K562 (cell line): ENCODE results near the gene KAT6B.

Experiments
- E4F1 ChIP-seq: fragments of 250-450 bp; sonication (Bioruptor Pico); IDR thresholded peaks from 2 replicates; pipeline ENCODE4 v1.5.0; 2021; ENCODE audit warnings: mild to moderate bottlenecking, borderline replicate concordance
- EP300 ChIP-seq: IDR thresholded peaks from 2 replicates; pipeline ENCODE4 v1.6.1; 2012; ENCODE audit warnings: low read length, improper control_type of control experiment
- GATAD2B ChIP-seq: fragments of 450-650 bp; IDR thresholded peaks from 2 replicates; pipeline ENCODE4 v1.6.1; 2017; ENCODE audit warnings: mild to moderate bottlenecking, borderline replicate concordance
- GTF2F1 ChIP-seq: IDR thresholded peaks from 2 replicates; pipeline ENCODE4 v1.6.1; 2011; ENCODE audit warnings: low read depth, low read length, improper control_type of control experiment
- NCOR1 ChIP-seq: fragments of 450-650 bp; IDR thresholded peaks from 2 replicates; pipeline ENCODE4 v1.6.1; 2016; ENCODE audit warnings: mild to moderate bottlenecking, moderate library complexity
- NR2C2 ChIP-seq, 2 experiments: fragments of 200-800 bp in 1 of 2; sonication (Bioruptor generic) in 1 of 2; sonication (generic) in 1 of 2; formaldehyde crosslinking in 1 of 2; IDR thresholded peaks; 2 replicates each; pipeline versions ENCODE4 v1.6.1 to v1.8.0; 2016 to 2022; ENCODE audit warnings: mild to moderate bottlenecking in 1 of 2, missing compliant biosample characterization in 1 of 2, missing genetic modification characterization in 1 of 2, missing genetic modification reagents in 1 of 2
- NR3C1 ChIP-seq: sonication (generic); formaldehyde crosslinking; IDR thresholded peaks from 2 replicates; pipeline ENCODE4 v1.8.1; 2022; ENCODE audit warnings: missing genetic modification reagents
- PML ChIP-seq: IDR thresholded peaks from 2 replicates; pipeline ENCODE4 v1.6.1; 2012; ENCODE audit warnings: low read length, inconsistent platforms
- RFX5 ChIP-seq: IDR thresholded peaks from 2 replicates; pipeline ENCODE4 v1.6.1; 2011; ENCODE audit warnings: low read depth, mild to moderate bottlenecking, improper control_type of control experiment, low read length
- TAF1 ChIP-seq: IDR thresholded peaks from 2 replicates; pipeline ENCODE4 v1.6.1; 2011; ENCODE audit warnings: mild to moderate bottlenecking, low read length, moderate library complexity; ENCODE audit not compliant: insufficient read depth, control insufficient read depth, severe bottlenecking; ENCODE audit errors: extremely low read depth
- TRIM25 ChIP-seq: fragments of 450-650 bp; IDR thresholded peaks from 2 replicates; pipeline ENCODE4 v1.7.0; 2016; ENCODE audit warnings: borderline replicate concordance
- ZNF384 ChIP-seq: IDR thresholded peaks from 2 replicates; pipeline ENCODE4 v1.6.1; 2012; ENCODE audit warnings: low read depth, low read length, improper control_type of control experiment
- TF ChIP-seq, protein P1 (sequence below): fragments of 450-650 bp; formaldehyde crosslinking; IDR thresholded peaks from 2 replicates; pipeline ENCODE4 v1.4.0; 2022; ENCODE audit warnings: missing genetic modification characterization
- TF ChIP-seq, protein P2 (sequence below): IDR thresholded peaks from 3 replicates; pipeline ENCODE4 v1.6.1; 2011; ENCODE audit warnings: borderline replicate concordance, mild to moderate bottlenecking, moderate library complexity; ENCODE audit not compliant: insufficient read length; ENCODE audit errors: extremely low read depth

DNA sequence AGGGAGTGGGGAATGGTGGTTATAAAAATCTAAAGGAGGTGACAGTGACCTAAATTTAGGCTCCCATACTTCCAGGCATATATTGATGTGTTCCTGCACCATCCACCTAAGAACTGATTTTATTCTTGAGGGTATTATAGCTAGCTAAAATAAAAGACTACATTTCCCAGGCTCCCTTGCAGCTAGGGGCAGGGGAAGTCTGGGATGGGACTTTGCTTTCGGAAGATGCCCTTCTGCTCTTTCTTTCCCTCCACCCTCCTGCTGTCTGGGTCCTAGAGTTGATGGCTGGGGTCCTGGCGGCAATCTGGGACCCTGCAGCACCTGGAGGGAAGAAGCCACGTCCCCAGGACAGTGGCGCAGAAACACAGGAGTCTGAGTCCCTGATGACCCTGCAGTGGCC, 231.3 kb downstream of the KAT6B start:
- TF ChIP-seq NR3C1: no peak
- TF ChIP-seq GTF2F1: no peak
- no peak for TF ChIP-seq NR2C2 (CRISPR knock-in tag; IDR thresholded peaks at IDR 0.05)
- TF ChIP-seq NR2C2 (tag; IDR thresholded peaks at IDR 0.05): no peak
- no peak for TF ChIP-seq RFX5
- TF ChIP-seq PML: no peak
- no peak for TF ChIP-seq EP300
- TF ChIP-seq, protein P1, sequence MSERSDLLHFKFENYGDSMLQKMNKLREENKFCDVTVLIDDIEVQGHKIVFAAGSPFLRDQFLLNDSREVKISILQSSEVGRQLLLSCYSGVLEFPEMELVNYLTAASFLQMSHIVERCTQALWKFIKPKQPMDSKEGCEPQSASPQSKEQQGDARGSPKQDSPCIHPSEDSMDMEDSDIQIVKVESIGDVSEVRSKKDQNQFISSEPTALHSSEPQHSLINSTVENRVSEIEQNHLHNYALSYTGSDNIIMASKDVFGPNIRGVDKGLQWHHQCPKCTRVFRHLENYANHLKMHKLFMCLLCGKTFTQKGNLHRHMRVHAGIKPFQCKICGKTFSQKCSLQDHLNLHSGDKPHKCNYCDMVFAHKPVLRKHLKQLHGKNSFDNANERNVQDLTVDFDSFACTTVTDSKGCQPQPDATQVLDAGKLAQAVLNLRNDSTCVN (CRISPR knock-in tag): no peak
- TF ChIP-seq NCOR1: no peak
- TF ChIP-seq TRIM25: no peak
- TF ChIP-seq ZNF384: no peak
- TF ChIP-seq TAF1: no peak
- no peak for TF ChIP-seq E4F1 (CRISPR knock-in tag)
- TF ChIP-seq, protein P2, sequence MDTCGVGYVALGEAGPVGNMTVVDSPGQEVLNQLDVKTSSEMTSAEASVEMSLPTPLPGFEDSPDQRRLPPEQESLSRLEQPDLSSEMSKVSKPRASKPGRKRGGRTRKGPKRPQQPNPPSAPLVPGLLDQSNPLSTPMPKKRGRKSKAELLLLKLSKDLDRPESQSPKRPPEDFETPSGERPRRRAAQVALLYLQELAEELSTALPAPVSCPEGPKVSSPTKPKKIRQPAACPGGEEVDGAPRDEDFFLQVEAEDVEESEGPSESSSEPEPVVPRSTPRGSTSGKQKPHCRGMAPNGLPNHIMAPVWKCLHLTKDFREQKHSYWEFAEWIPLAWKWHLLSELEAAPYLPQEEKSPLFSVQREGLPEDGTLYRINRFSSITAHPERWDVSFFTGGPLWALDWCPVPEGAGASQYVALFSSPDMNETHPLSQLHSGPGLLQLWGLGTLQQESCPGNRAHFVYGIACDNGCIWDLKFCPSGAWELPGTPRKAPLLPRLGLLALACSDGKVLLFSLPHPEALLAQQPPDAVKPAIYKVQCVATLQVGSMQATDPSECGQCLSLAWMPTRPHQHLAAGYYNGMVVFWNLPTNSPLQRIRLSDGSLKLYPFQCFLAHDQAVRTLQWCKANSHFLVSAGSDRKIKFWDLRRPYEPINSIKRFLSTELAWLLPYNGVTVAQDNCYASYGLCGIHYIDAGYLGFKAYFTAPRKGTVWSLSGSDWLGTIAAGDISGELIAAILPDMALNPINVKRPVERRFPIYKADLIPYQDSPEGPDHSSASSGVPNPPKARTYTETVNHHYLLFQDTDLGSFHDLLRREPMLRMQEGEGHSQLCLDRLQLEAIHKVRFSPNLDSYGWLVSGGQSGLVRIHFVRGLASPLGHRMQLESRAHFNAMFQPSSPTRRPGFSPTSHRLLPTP: no peak
- TF ChIP-seq GATAD2B: no peak
